Neuronal stem cell (in vitro differentiated cells): Measurements from ENCODE around the gene CDH24.

Experiments
- DNase-seq: peaks from one replicate; pipeline ENCODE4 v3.0.0-alpha.2; 2013; ENCODE audit warnings: low spot score
- H2AFZ ChIP-seq: one replicate; pipeline ENCODE4 v1.6.1; 2013; ENCODE audit warnings: mild to moderate bottlenecking, low read length, inconsistent platforms
- H2AK5ac ChIP-seq: 2 replicates; pipeline ENCODE4 v1.6.1; 2013; ENCODE audit warnings: low read depth, mild to moderate bottlenecking, inconsistent platforms, low read length, moderate library complexity, mixed read lengths
- H2BK120ac ChIP-seq: 2 replicates; pipeline ENCODE4 v1.6.1; 2013; ENCODE audit warnings: low read depth, mild to moderate bottlenecking, inconsistent platforms, low read length, moderate library complexity, mixed read lengths
- H2BK12ac ChIP-seq: one replicate; pipeline ENCODE4 v1.6.1; 2013; ENCODE audit warnings: low read length, inconsistent platforms
- H2BK15ac ChIP-seq: 2 replicates; pipeline ENCODE4 v1.6.1; 2013; ENCODE audit warnings: mild to moderate bottlenecking, low read length, inconsistent platforms, mixed read lengths
- H2BK5ac ChIP-seq: one replicate; pipeline ENCODE4 v1.6.1; 2013; ENCODE audit warnings: inconsistent platforms, mild to moderate bottlenecking, low read length, moderate library complexity
- H3K14ac ChIP-seq: one replicate; pipeline ENCODE4 v1.6.1; 2013; ENCODE audit warnings: low read length, inconsistent platforms
- H3K18ac ChIP-seq: 2 replicates; pipeline ENCODE4 v1.6.1; 2013; ENCODE audit warnings: low read length, inconsistent platforms
- H3K23ac ChIP-seq: 2 replicates; pipeline ENCODE4 v1.6.1; 2013; ENCODE audit warnings: low read depth, mild to moderate bottlenecking, mixed read lengths, low read length, inconsistent platforms; ENCODE audit not compliant: poor library complexity
- H3K27ac ChIP-seq: replicated peaks from 3 replicates; pipeline ENCODE4 v1.5.1; 2013; ENCODE audit warnings: low read length, inconsistent platforms
- H3K27me3 ChIP-seq, 3 experiments: 2 replicates each; pipeline ENCODE4 v1.6.1; 2013; ENCODE audit warnings: low read length in 3 of 3, mild to moderate bottlenecking in 2 of 3, inconsistent platforms in 1 of 3, low read depth in 1 of 3, mixed read lengths in 1 of 3, moderate library complexity in 1 of 3; ENCODE audit not compliant: control insufficient read depth in 3 of 3, insufficient read depth in 3 of 3
- H3K36me3 ChIP-seq, 2 donors: replicated peaks in 1 of 2; 2 replicates each; pipeline ENCODE4 v1.6.1; 2013; ENCODE audit warnings: low read length in 2 of 2; ENCODE audit not compliant: control insufficient read depth in 2 of 2, insufficient read depth in 2 of 2
- H3K4ac ChIP-seq: 2 replicates; pipeline ENCODE4 v1.6.1; 2013; ENCODE audit warnings: inconsistent platforms, mild to moderate bottlenecking, low read length, moderate library complexity
- H3K4me1 ChIP-seq, 2 donors: 1 replicate in 1 of 2; 2 replicates in 1 of 2; pipeline ENCODE4 v1.6.1; 2013; ENCODE audit warnings: low read length in 2 of 2, low read depth in 1 of 2; ENCODE audit not compliant: control insufficient read depth in 2 of 2, insufficient read depth in 1 of 2
- H3K4me2 ChIP-seq: one replicate; pipeline ENCODE4 v1.6.1; 2013; ENCODE audit warnings: mild to moderate bottlenecking, low read length, inconsistent platforms; ENCODE audit not compliant: insufficient read depth, poor library complexity, severe bottlenecking
- H3K4me3 ChIP-seq, 2 donors: 2 replicates each; pipeline ENCODE4 v1.5.1; 2013; ENCODE audit warnings: low read length in 2 of 2, mild to moderate bottlenecking in 2 of 2, inconsistent platforms in 1 of 2, moderate library complexity in 1 of 2
- H3K79me1 ChIP-seq: one replicate; pipeline ENCODE4 v1.6.1; 2013; ENCODE audit warnings: low read depth, mild to moderate bottlenecking, inconsistent platforms, low read length, moderate library complexity
- H3K9ac ChIP-seq: one replicate; pipeline ENCODE4 v1.6.1; 2013; ENCODE audit warnings: mild to moderate bottlenecking, low read depth, low read length, inconsistent platforms; ENCODE audit not compliant: poor library complexity
- H3K9me3 ChIP-seq, 2 donors: replicated peaks in 1 of 2; 2 replicates each; pipeline versions ENCODE3 to v1.6.1; 2013; ENCODE audit warnings: low read length in 2 of 2, mild to moderate bottlenecking in 2 of 2, inconsistent platforms in 1 of 2, low read depth in 1 of 2, mixed read lengths in 1 of 2, moderate library complexity in 1 of 2; ENCODE audit not compliant: control insufficient read depth in 2 of 2, insufficient read depth in 1 of 2
- H4K8ac ChIP-seq: one replicate; pipeline ENCODE4 v1.6.1; 2013; ENCODE audit warnings: low read depth, mild to moderate bottlenecking, inconsistent platforms, low read length, moderate library complexity
- H4K91ac ChIP-seq: one replicate; pipeline ENCODE4 v1.6.1; 2013; ENCODE audit warnings: low read length, low read depth, mild to moderate bottlenecking, inconsistent platforms; ENCODE audit not compliant: poor library complexity
- WGBS, 2 donors: extraction: QIAGEN DNeasy Blood & Tissue Kit; methylation state at CpG; one replicate each; pipeline ENCODE4 v1.1.7; 2013; ENCODE audit warnings: missing lambda C conversion rate in 2 of 2, mixed read lengths in 1 of 2; ENCODE audit not compliant: insufficient read length in 2 of 2, insufficient replicate concordance in 1 of 2; ENCODE audit errors: extremely low coverage in 2 of 2; 5-methylcytosine and 5-hydroxymethylcytosine counted together

The CDH24 gene

GRCh38 chr14:23079716-23080115 is 22.4 kb upstream of the CDH24 start:
- peaks cover 40 to 99% of the 10 kb centered on the region in 2 donors for H3K36me3 ChIP-seq
- no CpG with 5 or more reads among the region's 2 CpGs for WGBS, 2 donors
- DNase-seq: no peak

GRCh38 chr14:23078692-23079116 is 21.4 kb upstream of the CDH24 start:
- Histone ChIP-seq H3K36me3 (peaks cover 41 to 96% of the 10 kb centered on the region in 2 donors), H3K4me1 (peaks cover 0 to 3% of the 10 kb centered on the region in 2 donors), H3K4me2 (no peak overlapping the region), H3K27me3 (no peaks in the 10 kb centered on the region), H2AK5ac (no peak overlapping the region), H4K8ac (no peak overlapping the region), H2BK120ac (no peak overlapping the region), H3K27ac (no peak overlapping the region), H3K18ac (no peak overlapping the region), H3K9me3 (no peaks in the 10 kb centered on the region), H3K9ac (peak overlapping the region; percentile 33), H2BK15ac (no peak overlapping the region), H3K79me1 (no peaks in the 10 kb centered on the region), H3K14ac (no peak overlapping the region), H4K91ac (no peak overlapping the region), H2BK12ac (no peak overlapping the region), H2AFZ (no peak overlapping the region), H2BK5ac (no peak overlapping the region), H3K4me3 (no peak overlapping the region), H3K4ac (no peak overlapping the region), H3K23ac (peak overlapping the region; percentile 87)
- WGBS, 2 donors: no CpG with 5 or more reads among the region's 2 CpGs
- no peak for DNase-seq

More at GRCh38 chr14:23079716-23080115, 22.4 kb upstream of the CDH24 start:
- no peaks in the 10 kb centered on the region for H3K27me3 ChIP-seq
- H3K27ac ChIP-seq: no peak overlapping the region
- no peak overlapping the region for H3K9ac ChIP-seq
- no peaks in the 10 kb centered on the region for H3K79me1 ChIP-seq
- H2BK15ac ChIP-seq: no peak overlapping the region
- no peak overlapping the region for H3K4me3 ChIP-seq
- no peak overlapping the region for H3K14ac ChIP-seq
- H3K4me2 ChIP-seq: no peak overlapping the region
- no peak overlapping the region for H4K91ac ChIP-seq
- no peak overlapping the region for H2BK5ac ChIP-seq
- H2BK120ac ChIP-seq: no peak overlapping the region
- no peak overlapping the region for H2AK5ac ChIP-seq
- peaks cover 0 to 3% of the 10 kb centered on the region in 2 donors for H3K4me1 ChIP-seq
- H2BK12ac ChIP-seq: no peak overlapping the region
- H3K9me3 ChIP-seq: no peaks in the 10 kb centered on the region
- no peak overlapping the region for H3K4ac ChIP-seq
- H3K18ac ChIP-seq: no peak overlapping the region
- H4K8ac ChIP-seq: no peak overlapping the region
- no peak overlapping the region for H3K23ac ChIP-seq
- no peak overlapping the region for H2AFZ ChIP-seq

GRCh38 chr14:23077962-23078361 is 20.6 kb upstream of the CDH24 start:
- Histone ChIP-seq H2BK120ac (no peak overlapping the region), H3K4me2 (no peak overlapping the region), H4K91ac (no peak overlapping the region), H3K4me3 (no peak overlapping the region), H3K9me3 (no peaks in the 10 kb centered on the region), H3K14ac (no peak overlapping the region), H3K4ac (no peak overlapping the region), H2AK5ac (no peak overlapping the region), H3K79me1 (no peaks in the 10 kb centered on the region), H3K27ac (no peak overlapping the region), H2BK5ac (no peak overlapping the region), H3K27me3 (no peaks in the 10 kb centered on the region), H3K9ac (no peak overlapping the region), H2AFZ (no peak overlapping the region), H4K8ac (no peak overlapping the region), H2BK12ac (no peak overlapping the region), H3K36me3 (peaks cover 44 to 93% of the 10 kb centered on the region in 2 donors), H3K18ac (no peak overlapping the region), H2BK15ac (no peak overlapping the region), H3K4me1 (peaks cover 0 to 3% of the 10 kb centered on the region in 2 donors), H3K23ac (no peak overlapping the region)
- DNase-seq: no peak
- WGBS, 2 donors: no CpG with 5 or more reads among the region's 5 CpGs

- H2BK12ac ChIP-seq: no peak overlapping the region
- H2BK120ac ChIP-seq: no peak overlapping the region
- H2AFZ ChIP-seq: no peak overlapping the region
- no peaks in the 10 kb centered on the region for H3K9me3 ChIP-seq
- no peak overlapping the region for H2BK5ac ChIP-seq
- no peak overlapping the region for H2AK5ac ChIP-seq
- H3K23ac ChIP-seq: no peak overlapping the region
- no peak overlapping the region for H3K4ac ChIP-seq
- no peak for DNase-seq
- H3K4me3 ChIP-seq: no peak overlapping the region
- no peak overlapping the region for H3K27ac ChIP-seq
- no peak overlapping the region for H3K14ac ChIP-seq
- H3K4me1 ChIP-seq: peaks cover 4 to 7% of the 10 kb centered on the region in 2 donors
- H3K9ac ChIP-seq: no peak overlapping the region
- no peak overlapping the region for H2BK15ac ChIP-seq
- no peak overlapping the region for H3K18ac ChIP-seq
- no peak overlapping the region for H4K8ac ChIP-seq
- peaks cover 46 to 91% of the 10 kb centered on the region in 2 donors for H3K36me3 ChIP-seq
- H4K91ac ChIP-seq: no peak overlapping the region
- no peak overlapping the region for H3K4me2 ChIP-seq
- no peaks in the 10 kb centered on the region for H3K27me3 ChIP-seq
- WGBS, 2 donors: no CpG with 5 or more reads among the region's 5 CpGs
- H3K79me1 ChIP-seq: no peaks in the 10 kb centered on the region
Observed at GRCh38 chr14:23076785-23077408, 19.6 kb upstream of the CDH24 start.
